GDM1 (cell line): ENCODE measurements around the gene CFAP77.
A peak's percentile ranks its signal among the peaks of the same experiment; 100 is the strongest.
"Not testable (repeated sequence)": the region's sequence is repeated elsewhere in the genome, so short reads cannot be mapped to it uniquely, and the experiment has no call there.

Experiments used
- DNase-seq: peaks from one replicate; lab custom pipeline; 2025; lab: John Stamatoyannopoulos, UW

CFAP77 gene

GRCh38 chr9:132409828-132410528, at the start of gene CFAP77:
TSS of gene CFAP77 (plus strand) at chr9:132410211. CDS start at chr9:132410272, 61 bp downstream.
- DNase-seq = no peak

GRCh38 chr9:132364068-132364467, 45.9 kb upstream of the CFAP77 start:
- DNase-seq = no peak

GRCh38 chr9:132365986-132366385, 44.0 kb upstream of the CFAP77 start:
- no peak for DNase-seq

DNA sequence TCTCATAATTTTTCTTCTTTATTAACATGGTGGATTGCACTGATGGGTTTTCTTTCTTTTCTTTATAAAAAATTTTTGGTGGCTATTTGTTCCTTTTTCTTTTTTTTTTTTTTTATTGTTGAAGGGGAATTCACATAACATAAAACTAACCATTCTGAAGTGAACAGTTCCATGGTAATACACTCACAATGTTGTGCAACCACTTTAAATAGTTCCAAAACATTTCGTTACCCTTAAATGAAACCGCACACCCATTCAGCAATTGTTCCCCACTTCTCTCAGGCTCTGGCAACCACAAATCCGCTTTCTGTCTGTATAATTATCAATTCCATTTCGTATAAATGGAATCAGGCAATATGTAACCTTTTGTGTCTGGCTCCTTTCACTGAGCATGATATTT, 43.5 kb upstream of the CFAP77 start:
- no peak for DNase-seq

- DNase-seq = no peak
These were observed 42.2 kb upstream of the CFAP77 start for GRCh38 chr9:132367613-132368313.

DNA sequence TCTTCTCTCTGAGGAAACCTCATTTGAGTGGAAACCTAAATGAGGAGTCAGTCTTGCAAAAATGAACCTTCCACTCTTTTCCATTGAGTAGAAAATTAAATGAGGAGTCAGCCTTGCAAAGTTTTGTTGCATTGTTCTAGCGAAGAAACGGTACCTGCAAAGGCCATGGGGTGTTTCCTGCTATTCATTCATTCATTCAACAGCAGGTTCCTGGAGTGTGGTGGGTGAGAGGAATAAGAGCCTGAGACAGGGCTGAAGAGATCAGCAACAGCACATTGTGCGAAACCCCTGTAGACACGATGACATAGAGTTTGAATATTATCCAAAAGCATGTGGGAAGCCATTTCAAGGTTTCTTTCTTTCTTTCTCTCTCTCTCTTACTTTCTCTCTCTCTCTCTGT, 40.6 kb upstream of the CFAP77 start:
- DNase-seq = no peak

DNA sequence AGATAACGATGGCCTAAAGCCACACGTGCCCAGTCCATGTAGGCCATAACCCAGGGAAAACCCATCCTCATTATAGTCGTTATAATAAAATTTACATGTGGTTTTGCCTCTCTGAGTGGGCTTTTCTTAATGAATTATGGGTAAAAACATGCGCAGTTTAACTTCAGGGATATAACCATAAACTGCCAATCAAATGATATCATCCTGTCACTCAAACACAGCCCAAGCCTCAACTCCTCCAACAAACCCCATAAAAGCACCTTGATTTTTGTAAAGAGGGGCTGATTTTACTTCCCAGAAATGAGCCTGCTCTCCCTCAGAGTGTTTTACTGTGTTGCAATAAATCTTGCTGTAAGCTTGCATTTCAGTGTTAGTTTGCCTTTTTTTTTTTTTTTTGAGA, 39.4 kb upstream of the CFAP77 start:
- DNase-seq = no peak

DNA sequence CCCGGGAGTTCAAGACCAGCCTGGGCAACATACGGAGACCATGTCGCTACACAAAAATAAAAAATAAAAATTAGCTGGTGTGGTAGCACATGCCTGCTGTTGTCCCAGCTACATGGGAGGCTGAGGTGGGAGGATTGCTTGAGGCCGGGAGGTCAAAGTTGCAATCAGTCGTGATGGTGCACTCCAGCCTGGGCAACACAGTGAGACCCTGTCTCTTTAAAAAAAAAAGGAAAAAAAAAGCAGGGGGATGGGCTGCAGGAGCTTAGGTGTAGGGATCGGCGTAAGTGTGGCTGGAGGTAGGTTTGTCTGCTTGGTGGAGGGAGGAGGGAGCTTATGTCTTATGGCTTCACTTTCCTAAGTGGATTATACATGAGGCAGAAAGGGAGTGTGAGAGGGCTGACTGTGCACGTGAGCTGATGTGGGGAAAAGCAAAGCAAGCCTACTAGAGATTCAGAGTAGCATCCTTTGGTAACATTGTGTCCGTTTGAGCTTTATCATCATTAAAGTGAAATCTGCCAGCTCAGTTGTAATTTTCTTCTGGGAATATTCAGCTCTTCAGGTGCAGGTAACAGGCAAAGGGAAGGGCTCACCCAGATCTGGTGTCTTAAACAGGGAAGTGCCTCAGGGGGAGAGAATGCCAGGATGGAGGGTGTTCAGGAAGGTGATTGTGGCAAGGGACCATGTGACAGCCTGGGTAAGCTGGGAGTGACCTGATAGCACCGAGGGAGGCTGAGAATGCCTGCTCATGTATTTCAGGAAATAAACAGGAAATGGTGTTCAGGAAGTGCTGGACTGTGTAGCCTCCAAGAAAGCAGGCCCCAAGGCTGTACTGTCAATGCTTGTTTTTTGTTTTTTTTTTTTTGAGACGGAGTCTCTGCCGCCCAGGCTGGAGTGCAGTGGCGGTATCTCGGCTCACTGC, 37.6 kb upstream of the CFAP77 start:
- DNase-seq = peak; percentile 89

- DNase-seq = not testable (repeated sequence)
These were observed 32.2 kb upstream of the CFAP77 start for GRCh38 chr9:132377769-132378168.

GRCh38 chr9:132378416-132378815, 31.6 kb upstream of the CFAP77 start:
- not testable (repeated sequence) for DNase-seq

DNA sequence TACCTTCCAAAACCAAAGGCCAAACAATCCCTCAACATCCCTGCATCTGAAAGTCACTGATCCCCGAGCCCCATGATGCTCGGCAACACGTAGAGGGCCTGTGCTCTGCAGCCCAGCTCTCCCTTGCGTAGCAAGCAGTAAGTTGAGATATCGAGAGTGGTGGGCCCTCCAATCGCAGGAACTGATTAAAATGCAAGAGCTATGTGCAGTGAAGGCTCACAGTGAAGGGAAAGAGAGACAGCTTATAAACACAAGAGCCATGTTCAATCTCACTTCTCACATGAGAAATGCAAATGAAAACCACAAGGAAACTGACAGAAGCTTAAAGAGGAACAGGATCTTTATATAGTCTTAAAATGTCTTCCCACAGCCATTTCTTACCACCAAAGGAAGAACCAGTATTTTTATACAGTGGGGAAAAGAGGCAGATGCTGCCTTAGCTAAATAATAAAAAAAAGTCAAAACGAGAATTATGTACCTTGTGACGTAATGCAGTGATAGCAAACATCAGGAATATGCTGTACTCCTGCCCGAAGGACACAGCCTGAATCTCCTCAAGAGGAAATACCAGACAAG, 28.0 kb upstream of the CFAP77 start:
- peak; percentile 22 for DNase-seq

DNA sequence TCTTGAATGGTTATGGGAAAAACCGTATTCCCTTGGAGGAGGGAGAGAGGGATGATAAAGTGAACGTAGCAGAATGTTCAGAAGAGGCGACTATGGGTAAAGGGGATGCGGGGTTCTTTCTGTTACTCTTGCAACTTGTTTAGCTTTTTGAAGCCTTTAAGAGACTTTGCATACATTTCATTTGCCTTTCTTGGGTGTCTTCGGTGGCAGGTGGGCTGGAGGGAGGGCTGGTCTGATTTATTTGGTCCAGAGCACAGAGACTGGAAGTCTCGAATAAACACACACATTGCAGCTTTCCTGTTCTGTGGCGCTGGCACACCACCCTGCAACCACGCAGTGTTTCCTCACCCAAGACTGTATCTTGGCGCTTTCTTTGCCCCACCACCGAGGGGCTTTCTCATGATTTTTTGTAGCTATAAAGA, 26.5 kb upstream of the CFAP77 start:
- no peak for DNase-seq

DNA sequence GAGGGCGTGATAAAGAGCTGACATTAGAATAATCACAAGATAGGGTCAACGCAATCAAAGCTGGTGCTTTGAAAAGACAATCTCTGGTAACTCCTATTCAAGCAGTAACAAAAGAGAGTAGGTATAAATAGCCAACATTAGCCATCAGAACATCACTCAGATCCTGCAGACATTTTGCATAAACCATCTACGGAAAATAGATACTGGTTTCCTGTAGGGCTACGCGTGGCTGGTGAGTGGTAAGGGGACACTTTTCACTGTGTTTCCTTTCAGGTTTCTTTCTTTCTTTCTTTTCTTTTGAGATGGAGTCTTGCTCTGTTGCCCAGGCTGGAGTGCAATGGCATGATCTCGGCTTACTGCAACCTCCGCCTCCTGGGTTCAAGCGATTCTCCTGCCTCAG, 25.6 kb upstream of the CFAP77 start:
- DNase-seq = no peak

- no peak for DNase-seq
These were observed 22.9 kb upstream of the CFAP77 start for GRCh38 chr9:132387133-132387532.

GRCh38 chr9:132390966-132391365, 19.0 kb upstream of the CFAP77 start:
- no peak for DNase-seq

DNA sequence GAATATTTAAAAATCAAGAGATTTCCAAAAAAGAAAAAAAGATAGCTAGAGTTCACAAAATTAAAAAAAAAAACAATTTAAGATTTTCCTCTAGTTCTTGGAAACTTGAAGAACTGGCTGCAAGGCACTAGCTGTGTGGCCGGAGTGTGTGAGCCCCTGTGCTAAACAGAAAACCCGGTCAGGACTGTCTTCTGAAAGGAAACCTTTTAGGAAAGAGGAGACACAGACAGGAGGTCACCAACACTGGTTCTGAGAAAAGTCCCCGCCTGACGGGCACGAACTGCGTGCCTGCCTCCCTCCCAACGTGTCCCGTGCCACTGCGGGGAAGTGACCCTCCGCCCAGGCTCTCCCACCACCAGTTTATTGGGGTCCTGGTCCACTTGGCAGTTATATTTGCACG, 18.6 kb upstream of the CFAP77 start:
- DNase-seq = no peak

DNA sequence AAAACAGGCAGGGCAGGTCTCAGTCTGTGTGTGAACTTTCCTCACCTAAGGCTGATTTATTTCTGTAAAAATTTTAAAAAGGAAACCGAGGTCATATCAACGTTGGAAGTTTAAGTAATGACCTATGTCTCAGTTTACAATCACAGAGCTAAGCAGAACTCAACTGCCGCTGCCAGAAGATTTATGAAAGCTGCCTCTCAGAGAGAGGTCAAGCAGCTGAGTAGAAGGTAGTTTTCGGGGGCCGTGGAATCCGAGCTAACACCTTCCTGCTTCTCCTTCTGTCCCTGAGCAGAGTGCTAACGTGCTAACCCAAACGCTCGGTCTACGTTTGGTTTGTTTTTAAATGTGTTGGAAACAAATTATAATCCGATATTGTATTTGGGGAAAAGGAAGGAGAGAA, 14.5 kb upstream of the CFAP77 start:
- DNase-seq = no peak

DNA sequence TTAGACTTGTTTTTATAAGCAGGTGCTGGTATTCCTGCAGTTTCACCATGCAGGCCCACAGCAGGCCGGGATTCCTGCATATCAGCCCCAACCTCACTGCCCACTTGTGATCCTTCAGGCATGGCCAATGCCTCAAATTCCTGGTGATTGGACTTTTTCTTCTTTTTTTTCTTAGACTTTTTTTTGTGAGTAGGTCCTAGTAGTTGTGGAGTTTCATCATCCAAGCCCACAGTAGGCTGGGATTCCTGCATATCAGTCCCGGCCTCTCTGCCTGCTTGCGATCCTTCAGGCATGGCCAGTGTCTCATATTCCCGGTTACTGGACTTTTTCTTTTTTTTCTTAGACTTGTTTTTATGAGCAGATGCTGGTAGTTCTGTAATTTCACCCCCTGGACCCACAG, 8.2 kb upstream of the CFAP77 start:
- DNase-seq = no peak

DNA sequence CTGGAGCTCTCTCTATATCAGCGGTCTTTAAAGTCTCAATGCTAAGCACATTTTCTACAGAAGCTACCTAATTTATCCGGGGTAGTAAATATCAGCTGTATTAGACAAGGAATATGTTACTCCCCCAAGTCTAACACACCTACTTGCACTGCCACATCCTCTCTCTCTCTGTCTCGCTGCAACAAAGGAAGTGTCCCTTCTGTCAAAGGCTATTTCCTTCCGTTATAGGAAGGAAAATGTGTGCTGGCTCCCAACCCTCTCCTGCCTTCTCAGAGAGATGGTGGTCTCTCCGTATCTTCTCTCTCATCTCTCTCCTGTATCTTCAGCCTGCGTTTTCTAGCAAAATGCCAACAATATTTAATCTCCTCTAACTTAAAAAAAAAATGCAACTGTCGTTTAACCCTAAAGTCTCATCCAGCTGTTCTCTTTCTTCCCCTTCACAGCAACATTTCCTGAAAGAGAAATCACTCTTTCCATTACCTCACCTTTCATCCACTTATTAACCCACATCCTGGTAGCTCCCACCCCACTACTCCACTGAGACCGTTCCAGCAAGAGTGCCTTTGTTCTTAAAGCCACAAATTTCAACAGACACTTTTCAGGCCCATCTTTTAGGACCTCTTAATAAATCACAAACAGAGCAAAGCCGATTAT, 5.7 kb upstream of the CFAP77 start:
- no peak for DNase-seq

- peak; percentile 87 for DNase-seq
These were observed 3.4 kb upstream of the CFAP77 start, which contains the start of gene TTF1 for GRCh38 chr9:132406554-132407122. TSS of gene TTF1 (minus strand) at chr9:132406840. CDS start at chr9:132402821, 4,019 bp downstream.

GRCh38 chr9:132407196-132407595, 2.8 kb upstream of the CFAP77 start:
- DNase-seq = no peak
